Right atrium auricular region (tissue), 2 donors: Measurements from ENCODE around the gene OR2H2. TPM values are rescaled to one million over a fixed set of nuclear protein-coding genes. Genes with fewer than 3 reads are reported as not detected.

Source experiments
- DNase-seq: peaks from one replicate; pipeline ENCODE4 v3.0.0-alpha.2; 2019; ENCODE audit warnings: low spot score
- H3K27ac ChIP-seq, 2 donors: fragments of 200-600 bp; sonication (generic); 1 replicate in 1 of 2; 2 replicates in 1 of 2; pipeline ENCODE4 v1.5.1; 2016 to 2019
- H3K27me3 ChIP-seq, 2 donors: fragments of 200-600 bp; sonication (generic); one replicate each; pipeline versions ENCODE4 v1.5.1 to v1.6.0; 2017 to 2019
- H3K36me3 ChIP-seq: fragments of 200-600 bp; sonication (generic); one replicate; pipeline ENCODE4 v1.5.1; 2016
- H3K4me1 ChIP-seq, 2 donors: fragments of 200-600 bp; sonication (generic); one replicate each; pipeline versions ENCODE4 v1.5.1 to v1.6.0; 2017 to 2019
- H3K4me3 ChIP-seq, 2 donors: fragments of 200-600 bp; sonication (generic); 1 replicate in 1 of 2; 2 replicates in 1 of 2; pipeline ENCODE4 v1.5.1; 2017 to 2019; ENCODE audit warnings: mild to moderate bottlenecking in 1 of 2, moderate library complexity in 1 of 2
- H3K9me3 ChIP-seq, 2 donors: fragments of 200-600 bp; sonication (generic); one replicate each; pipeline ENCODE4 v1.5.1; 2019
- total RNA-seq, 2 donors: library from RNA; depleted of rRNA; stranded (reverse); fragments of >200 nt; gene quantifications; one replicate each; pipeline ENCODE4 v1.1.0, GENCODE V29; 2016
- TF ChIP-seq, protein P1 (sequence below), 2 donors: fragments of 200-600 bp; sonication (generic); IDR thresholded peaks; one replicate each; pipeline ENCODE4 v1.5.1; 2019; ENCODE audit warnings: antibody characterized with exemption in 2 of 2

The OR2H2 gene
- total RNA-seq, 2 donors from 2014 or later: not detected

DNA sequence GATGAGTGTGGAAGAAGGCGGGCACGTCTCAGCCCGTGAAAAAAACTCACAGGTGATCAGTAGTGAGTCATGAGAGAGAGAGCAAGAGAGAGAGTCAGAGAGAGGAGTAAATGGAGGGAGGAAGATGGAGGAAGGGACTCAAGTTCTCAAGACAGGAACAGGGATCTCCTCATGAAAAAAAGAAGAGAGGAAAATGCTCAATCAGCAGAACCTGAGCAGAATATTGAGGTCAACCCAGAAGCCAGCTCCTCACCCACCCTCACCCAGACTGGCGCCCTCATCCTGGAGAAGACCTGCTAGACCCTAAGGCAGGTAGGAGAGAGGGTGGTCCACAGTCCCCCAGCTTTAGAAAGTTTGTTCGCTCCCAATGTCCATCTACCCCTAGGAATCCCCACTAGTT lies 30.2 kb upstream of the OR2H2 start:
- TF ChIP-seq, protein P1, sequence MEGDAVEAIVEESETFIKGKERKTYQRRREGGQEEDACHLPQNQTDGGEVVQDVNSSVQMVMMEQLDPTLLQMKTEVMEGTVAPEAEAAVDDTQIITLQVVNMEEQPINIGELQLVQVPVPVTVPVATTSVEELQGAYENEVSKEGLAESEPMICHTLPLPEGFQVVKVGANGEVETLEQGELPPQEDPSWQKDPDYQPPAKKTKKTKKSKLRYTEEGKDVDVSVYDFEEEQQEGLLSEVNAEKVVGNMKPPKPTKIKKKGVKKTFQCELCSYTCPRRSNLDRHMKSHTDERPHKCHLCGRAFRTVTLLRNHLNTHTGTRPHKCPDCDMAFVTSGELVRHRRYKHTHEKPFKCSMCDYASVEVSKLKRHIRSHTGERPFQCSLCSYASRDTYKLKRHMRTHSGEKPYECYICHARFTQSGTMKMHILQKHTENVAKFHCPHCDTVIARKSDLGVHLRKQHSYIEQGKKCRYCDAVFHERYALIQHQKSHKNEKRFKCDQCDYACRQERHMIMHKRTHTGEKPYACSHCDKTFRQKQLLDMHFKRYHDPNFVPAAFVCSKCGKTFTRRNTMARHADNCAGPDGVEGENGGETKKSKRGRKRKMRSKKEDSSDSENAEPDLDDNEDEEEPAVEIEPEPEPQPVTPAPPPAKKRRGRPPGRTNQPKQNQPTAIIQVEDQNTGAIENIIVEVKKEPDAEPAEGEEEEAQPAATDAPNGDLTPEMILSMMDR (IDR thresholded peaks at IDR 0.05): no peak
- no peak overlapping the region for H3K27ac ChIP-seq
- no peaks in the 10 kb centered on the region for H3K9me3 ChIP-seq
- DNase-seq: no peak
- H3K36me3 ChIP-seq: no peaks in the 10 kb centered on the region
- peaks cover 3 to 10% of the 10 kb centered on the region in 2 donors for H3K27me3 ChIP-seq
- peaks cover 0 to 15% of the 10 kb centered on the region in 2 donors for H3K4me1 ChIP-seq
- H3K4me3 ChIP-seq: no peak overlapping the region

DNA sequence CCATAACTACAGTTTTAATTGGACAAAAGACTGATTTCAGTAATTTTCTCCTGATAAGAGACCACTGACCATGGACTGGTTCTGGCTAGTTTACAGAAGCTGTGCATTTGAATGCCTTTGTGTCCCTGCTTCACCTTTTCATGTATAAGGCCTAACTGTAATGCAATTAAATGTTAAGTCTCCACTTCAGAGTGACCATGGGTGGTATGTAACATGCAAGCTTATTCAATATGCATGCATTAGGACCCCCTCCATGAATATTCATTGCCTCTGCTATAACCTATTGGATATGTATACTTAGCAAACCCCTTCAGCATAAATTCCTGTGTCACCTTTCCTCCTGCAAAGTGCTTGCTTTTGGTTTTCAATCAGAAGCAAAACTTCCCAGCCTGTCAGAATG lies 27.6 kb upstream of the OR2H2 start:
- no peak overlapping the region for H3K4me3 ChIP-seq
- TF ChIP-seq, protein P1 (IDR thresholded peaks at IDR 0.05): no peak
- no peak for DNase-seq
- no peaks in the 10 kb centered on the region for H3K9me3 ChIP-seq
- H3K27ac ChIP-seq: no peak overlapping the region
- peaks cover 3 to 10% of the 10 kb centered on the region in 2 donors for H3K27me3 ChIP-seq
- no peaks in the 10 kb centered on the region for H3K36me3 ChIP-seq
- H3K4me1 ChIP-seq: peaks cover 0 to 15% of the 10 kb centered on the region in 2 donors

DNA sequence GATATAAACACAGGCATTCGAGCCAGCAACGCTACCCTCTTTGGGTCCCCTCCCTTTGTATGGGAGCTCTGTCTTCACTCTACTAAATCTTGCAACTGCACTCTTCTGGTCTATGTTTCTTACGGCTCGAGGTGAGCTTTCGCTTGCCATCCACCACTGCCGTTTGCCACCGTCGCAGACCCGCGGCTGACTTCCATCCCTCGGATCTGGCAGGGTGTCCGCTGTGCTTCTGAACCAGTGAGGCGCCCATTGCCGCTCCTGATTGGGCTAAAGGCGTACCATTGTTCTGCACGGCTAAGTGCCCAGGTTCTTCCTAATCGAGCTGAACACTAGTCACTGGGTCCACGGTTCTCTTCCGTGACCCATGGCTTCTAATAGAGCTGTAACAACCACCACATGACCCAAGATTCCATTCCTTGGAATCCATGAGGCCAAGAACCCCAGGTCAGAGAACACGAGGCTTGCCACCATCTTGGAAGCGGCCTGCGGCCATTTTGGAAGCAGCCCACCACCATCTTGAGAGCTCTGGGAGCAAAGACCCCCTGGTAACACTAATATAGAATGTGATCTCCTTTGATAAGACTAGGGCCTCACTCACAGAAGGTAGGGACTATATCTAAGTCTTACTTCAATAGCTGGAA lies 26.4 kb upstream of the OR2H2 start:
- Histone ChIP-seq H3K27ac (no peak overlapping the region), H3K4me1 (peaks cover 0 to 6% of the 10 kb centered on the region in 2 donors), H3K27me3 (peaks cover 3 to 10% of the 10 kb centered on the region in 2 donors), H3K36me3 (no peaks in the 10 kb centered on the region), H3K9me3 (no peaks in the 10 kb centered on the region), H3K4me3 (no peak overlapping the region)
- no peak for DNase-seq
- TF ChIP-seq, protein P1 (IDR thresholded peaks at IDR 0.05): no peak

DNA sequence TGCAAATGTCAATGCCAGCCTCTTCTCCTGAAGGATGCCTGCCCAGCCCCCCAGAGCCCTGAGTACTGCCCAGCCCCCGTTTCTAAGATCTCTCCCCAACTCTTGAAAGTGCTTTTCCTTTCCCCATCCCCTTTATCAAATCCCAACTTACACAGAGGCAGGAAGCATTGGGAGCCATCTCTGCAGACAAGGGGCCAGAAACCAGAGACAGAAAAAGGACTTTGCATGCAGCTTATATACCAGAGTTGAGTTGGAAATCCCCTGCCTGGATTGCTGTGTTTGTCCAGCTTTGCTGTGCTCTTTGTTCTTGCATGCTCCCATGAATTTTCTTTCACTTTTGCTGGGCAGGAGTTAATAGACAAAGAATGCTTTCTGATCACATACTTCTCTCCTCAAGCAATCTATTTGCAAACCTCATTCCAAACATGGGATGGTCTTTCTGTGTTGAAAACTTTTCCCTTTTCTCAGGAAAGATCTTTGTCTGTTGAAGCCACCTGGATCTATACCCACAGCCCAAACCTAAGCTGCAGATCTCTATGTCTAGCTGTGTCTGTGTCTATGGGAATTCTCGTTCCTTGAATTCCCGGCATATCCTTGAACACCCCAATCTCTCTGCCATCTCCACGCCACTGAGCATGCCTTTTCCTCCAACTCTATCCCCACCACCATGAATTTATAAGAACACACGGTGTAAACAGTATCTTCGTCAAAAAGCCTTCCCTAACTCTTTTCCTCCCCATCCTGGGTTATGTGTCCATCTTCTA lies 25.2 kb upstream of the OR2H2 start, which contains the start of gene UBD:
Gene UBD, minus strand, starts transcription at position 209 of the 764 bp plus-strand sequence. Its CDS starts 31 bp downstream, at position 178.
- Histone ChIP-seq H3K27ac (no peak within 1 kb of the TSS), H3K4me3 (no peak within 1 kb of the TSS), H3K27me3 (peaks cover 3 to 4% of the 10 kb centered on the region in 2 donors), H3K36me3 (no peaks in the 10 kb centered on the region), H3K4me1 (no peaks in the 10 kb centered on the region), H3K9me3 (no peaks in the 10 kb centered on the region)
- DNase-seq: no peak
- TF ChIP-seq, protein P1 (IDR thresholded peaks at IDR 0.05): no peak

DNA sequence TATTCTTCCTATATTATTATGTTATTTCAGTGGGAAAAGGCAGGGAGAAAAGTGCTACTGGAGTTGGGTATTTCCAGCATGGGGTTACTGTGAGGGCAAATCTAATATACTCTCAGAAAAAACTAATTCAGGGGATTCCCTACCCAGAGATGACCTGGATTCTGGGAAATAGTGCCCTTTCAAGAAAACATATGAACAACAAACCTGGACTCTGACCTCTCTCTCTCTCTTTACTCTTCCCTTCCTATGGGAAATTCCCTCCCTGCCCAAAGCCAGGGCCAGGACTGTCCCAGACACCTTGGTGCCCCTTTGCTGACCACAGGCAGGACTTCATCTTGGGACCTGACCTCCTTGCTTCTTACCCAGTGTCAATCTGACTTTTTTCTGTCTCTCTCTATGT lies 23.8 kb upstream of the OR2H2 start:
- DNase-seq: no peak
- Histone ChIP-seq H3K36me3 (no peaks in the 10 kb centered on the region), H3K9me3 (no peaks in the 10 kb centered on the region), H3K27ac (no peak overlapping the region), H3K27me3 (no peaks in the 10 kb centered on the region), H3K4me3 (no peak overlapping the region), H3K4me1 (no peaks in the 10 kb centered on the region)
- TF ChIP-seq, protein P1 (IDR thresholded peaks at IDR 0.05): no peak
